ENCODE data around the gene CRTC3. TPM values are rescaled to one million over a fixed set of nuclear protein-coding genes. Genes with fewer than 3 reads are reported as not detected.
"Not testable (repeated sequence)": the region's sequence is repeated elsewhere in the genome, so short reads cannot be mapped to it uniquely, and the experiment has no call there.

CRTC3 gene
- total RNA-seq, 1 experiment from 2014 or later = 25.9 TPM

DNA sequence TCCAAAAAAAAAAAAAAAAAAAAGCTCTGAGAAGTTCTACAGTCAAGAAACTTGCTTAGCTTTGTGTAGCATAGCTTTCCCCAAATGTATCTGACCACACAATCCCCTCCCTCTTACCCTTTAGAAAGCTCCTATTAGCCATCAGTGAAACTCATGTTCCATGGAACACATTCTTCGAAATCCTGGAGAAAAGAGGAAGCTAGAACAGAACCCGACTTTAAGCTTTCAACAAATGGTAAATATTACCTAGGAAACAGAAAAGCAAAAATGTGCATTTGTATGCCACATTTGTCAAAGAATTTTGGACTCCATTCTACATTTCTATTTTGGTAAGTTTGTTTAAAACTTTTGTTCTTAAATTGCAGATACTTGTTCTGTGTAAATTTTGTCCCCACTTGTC is 17.4 kb upstream of the CRTC3 start:
- Mint-ChIP-seq H3K9me3 (ENCODE audit: unreplicated experiment) (no peaks in the 10 kb centered on the region), H3K36me3 (ENCODE audit: insufficient read depth, unreplicated experiment) (peaks cover 10% of the 10 kb centered on the region), H3K4me3 (ENCODE audit: unreplicated experiment) (no peak overlapping the region), H3K4me1 (ENCODE audit: insufficient read depth, unreplicated experiment) (no peaks in the 10 kb centered on the region), H3K27ac (ENCODE audit: low read depth, unreplicated experiment) (no peak overlapping the region), H3K27me3 (ENCODE audit: insufficient read depth, unreplicated experiment) (no peaks in the 10 kb centered on the region)
- no TSS peak for BruUV-seq (replicated peaks)
- intact Hi-C loops (cut with micrococcal nuclease) = no loop called here
- POLR2A ChIA-PET = interaction anchor here (0.7 to 0.9 kb wide), 2 partner anchors 9 to 51 kb away, joined by 3 read pairs; no protein-coding TSS in a partner anchor
- TF ChIP-seq, protein P1, sequence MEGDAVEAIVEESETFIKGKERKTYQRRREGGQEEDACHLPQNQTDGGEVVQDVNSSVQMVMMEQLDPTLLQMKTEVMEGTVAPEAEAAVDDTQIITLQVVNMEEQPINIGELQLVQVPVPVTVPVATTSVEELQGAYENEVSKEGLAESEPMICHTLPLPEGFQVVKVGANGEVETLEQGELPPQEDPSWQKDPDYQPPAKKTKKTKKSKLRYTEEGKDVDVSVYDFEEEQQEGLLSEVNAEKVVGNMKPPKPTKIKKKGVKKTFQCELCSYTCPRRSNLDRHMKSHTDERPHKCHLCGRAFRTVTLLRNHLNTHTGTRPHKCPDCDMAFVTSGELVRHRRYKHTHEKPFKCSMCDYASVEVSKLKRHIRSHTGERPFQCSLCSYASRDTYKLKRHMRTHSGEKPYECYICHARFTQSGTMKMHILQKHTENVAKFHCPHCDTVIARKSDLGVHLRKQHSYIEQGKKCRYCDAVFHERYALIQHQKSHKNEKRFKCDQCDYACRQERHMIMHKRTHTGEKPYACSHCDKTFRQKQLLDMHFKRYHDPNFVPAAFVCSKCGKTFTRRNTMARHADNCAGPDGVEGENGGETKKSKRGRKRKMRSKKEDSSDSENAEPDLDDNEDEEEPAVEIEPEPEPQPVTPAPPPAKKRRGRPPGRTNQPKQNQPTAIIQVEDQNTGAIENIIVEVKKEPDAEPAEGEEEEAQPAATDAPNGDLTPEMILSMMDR (IDR thresholded peaks at IDR 0.05; ENCODE audit: unreplicated experiment) = no peak
- CTCF ChIA-PET = interaction anchor here (0.6 to 1.8 kb wide), 5 partner anchors 12 to 334 kb away, joined by 3 to 6 read pairs (median 3); no protein-coding TSS in a partner anchor
- no peak for DNase-seq (ENCODE audit: unreplicated experiment)

- intact Hi-C loops (cut with micrococcal nuclease) = no loop called here
- DNase-seq (ENCODE audit: unreplicated experiment) = no peak
- no TSS peak for BruUV-seq (replicated peaks)
- H3K4me3 Mint-ChIP-seq (ENCODE audit: unreplicated experiment) = no peak overlapping the region
- POLR2A ChIA-PET = no interaction called here
- TF ChIP-seq, protein P1 (IDR thresholded peaks at IDR 0.05; ENCODE audit: unreplicated experiment) = no peak
- no peaks in the 10 kb centered on the region for H3K4me1 Mint-ChIP-seq (ENCODE audit: insufficient read depth, unreplicated experiment)
- H3K36me3 Mint-ChIP-seq (ENCODE audit: insufficient read depth, unreplicated experiment) = peaks cover 7% of the 10 kb centered on the region
- no peaks in the 10 kb centered on the region for H3K27me3 Mint-ChIP-seq (ENCODE audit: insufficient read depth, unreplicated experiment)
- CTCF ChIA-PET = interaction anchor here (1.3 to 1.8 kb wide), 3 partner anchors 31 to 373 kb away, joined by 3 to 7 read pairs (median 6); no protein-coding TSS in a partner anchor
- H3K9me3 Mint-ChIP-seq (ENCODE audit: unreplicated experiment) = no peaks in the 10 kb centered on the region
- H3K27ac Mint-ChIP-seq (ENCODE audit: low read depth, unreplicated experiment) = no peak overlapping the region
Observed at GRCh38 chr15:90512981-90513380, 16.7 kb upstream of the CRTC3 start.

GRCh38 chr15:90513448-90513847 is 16.3 kb upstream of the CRTC3 start:
- ChIA-PET POLR2A (interaction anchor here (0.7 kb wide), 1 partner anchor 48 kb away, joined by 3 read pairs; no protein-coding TSS in a partner anchor), CTCF (interaction anchor here (0.6 to 1.8 kb wide), 3 partner anchors 31 to 373 kb away, joined by 3 to 7 read pairs (median 6); no protein-coding TSS in a partner anchor)
- Mint-ChIP-seq H3K36me3 (ENCODE audit: insufficient read depth, unreplicated experiment) (peaks cover 7% of the 10 kb centered on the region), H3K27ac (ENCODE audit: low read depth, unreplicated experiment) (no peak overlapping the region), H3K9me3 (ENCODE audit: unreplicated experiment) (no peaks in the 10 kb centered on the region), H3K4me3 (ENCODE audit: unreplicated experiment) (no peak overlapping the region), H3K4me1 (ENCODE audit: insufficient read depth, unreplicated experiment) (no peaks in the 10 kb centered on the region), H3K27me3 (ENCODE audit: insufficient read depth, unreplicated experiment) (no peaks in the 10 kb centered on the region)
- no TSS peak for BruUV-seq (replicated peaks)
- DNase-seq (ENCODE audit: unreplicated experiment) = no peak
- TF ChIP-seq, protein P1 (IDR thresholded peaks at IDR 0.05; ENCODE audit: unreplicated experiment) = no peak
- intact Hi-C loops (cut with micrococcal nuclease) = no loop called here

GRCh38 chr15:90513893-90514292 is 15.8 kb upstream of the CRTC3 start:
- H3K4me3 Mint-ChIP-seq (ENCODE audit: unreplicated experiment); H3K4me1 Mint-ChIP-seq (ENCODE audit: insufficient read depth, unreplicated experiment); H3K36me3 Mint-ChIP-seq (ENCODE audit: insufficient read depth, unreplicated experiment); H3K27me3 Mint-ChIP-seq (ENCODE audit: insufficient read depth, unreplicated experiment); intact Hi-C loops (cut with micrococcal nuclease); H3K27ac Mint-ChIP-seq (ENCODE audit: low read depth, unreplicated experiment); DNase-seq (ENCODE audit: unreplicated experiment); BruUV-seq (replicated peaks); H3K9me3 Mint-ChIP-seq (ENCODE audit: unreplicated experiment): not testable (repeated sequence)
- POLR2A ChIA-PET = interaction anchor here (0.7 kb wide), 1 partner anchor 48 kb away, joined by 3 read pairs; no protein-coding TSS in a partner anchor
- CTCF ChIA-PET = interaction anchor here (0.6 to 1.8 kb wide), 4 partner anchors 31 to 372 kb away, joined by 3 to 7 read pairs (median 4); no protein-coding TSS in a partner anchor
